HG02610 (cell line): ENCODE measurements around the gene SIRT7.

ENCODE experiments used
- ATAC-seq: cut with Tn5 transposase; IDR thresholded peaks from one replicate; pipeline ENCODE4 v1.9.1; 2021; ENCODE audit warnings: mild to moderate bottlenecking, moderate library complexity; ENCODE audit not compliant: unreplicated experiment

Gene SIRT7

DNA sequence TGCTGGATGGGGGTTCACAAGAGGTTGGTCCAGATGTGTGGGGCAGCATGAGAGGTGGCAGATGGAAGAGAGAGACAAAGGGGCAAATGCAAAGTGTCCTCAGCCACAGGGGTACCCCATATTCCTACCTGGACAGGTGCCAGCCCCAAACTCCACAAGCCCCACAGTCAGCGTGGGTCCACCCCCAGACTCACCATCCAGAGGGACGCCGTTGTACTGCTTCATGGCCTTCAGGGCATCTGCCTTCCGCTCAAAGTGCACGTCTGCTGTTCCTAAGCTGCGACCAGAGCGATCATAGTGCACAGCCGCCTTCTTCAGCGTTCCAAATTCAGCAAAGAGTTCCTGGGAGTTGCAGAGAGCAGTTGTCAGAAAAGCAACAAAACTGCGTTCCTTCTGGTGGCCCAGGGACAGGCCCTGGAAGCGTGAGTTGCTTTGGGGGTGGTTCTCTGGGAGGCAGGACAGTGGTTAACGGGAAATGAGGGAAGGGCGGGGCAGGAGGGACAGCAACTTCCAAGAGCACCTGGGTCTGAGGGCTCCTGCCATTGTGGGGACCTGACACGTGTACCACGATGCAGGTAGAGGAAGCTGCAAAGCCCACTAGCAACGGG is 28.9 kb downstream of the SIRT7 start:
- no peak for ATAC-seq

DNA sequence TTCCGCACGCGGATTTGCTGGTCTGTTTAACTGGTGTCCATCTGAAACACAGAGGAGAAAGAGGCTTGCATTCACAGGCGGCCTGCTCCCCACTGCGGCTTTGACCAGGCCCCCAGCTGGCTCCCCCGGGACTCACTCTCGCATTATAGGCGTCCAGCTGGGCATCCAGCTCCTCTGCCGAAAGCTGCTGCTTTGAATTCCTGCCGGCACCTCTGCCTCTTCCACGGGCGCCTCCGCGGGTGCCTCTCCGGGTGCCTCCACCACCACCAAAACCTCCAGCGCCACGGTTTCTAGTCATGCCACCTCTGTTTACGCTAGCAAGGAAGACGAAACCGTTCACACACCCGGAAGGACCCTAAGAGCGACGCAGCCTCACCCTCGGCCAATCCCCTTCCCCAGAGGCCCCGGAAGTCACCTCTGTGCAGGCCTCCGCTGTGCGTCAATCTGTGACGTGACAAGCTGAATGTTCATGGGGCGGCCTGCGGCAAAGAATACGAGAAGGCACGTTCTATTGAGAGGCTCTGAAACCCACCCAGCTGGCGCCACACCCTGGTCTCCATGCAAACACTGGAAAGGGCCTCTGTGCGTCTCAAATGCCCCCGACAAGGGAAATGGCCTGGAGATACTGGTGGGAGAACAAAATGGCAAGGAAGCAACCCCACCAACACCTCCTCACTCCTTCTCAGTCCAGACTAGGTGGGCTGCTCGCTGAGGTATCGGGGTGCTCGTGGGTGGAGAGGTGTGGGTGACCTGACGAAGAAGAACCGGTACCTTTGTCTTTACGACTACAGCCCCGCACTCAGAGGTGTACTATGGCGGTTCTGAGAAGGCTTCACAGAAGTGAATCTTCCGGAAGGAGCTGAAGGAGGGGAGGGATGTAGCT is 29.6 kb downstream of the SIRT7 start:
- no peak for ATAC-seq

DNA sequence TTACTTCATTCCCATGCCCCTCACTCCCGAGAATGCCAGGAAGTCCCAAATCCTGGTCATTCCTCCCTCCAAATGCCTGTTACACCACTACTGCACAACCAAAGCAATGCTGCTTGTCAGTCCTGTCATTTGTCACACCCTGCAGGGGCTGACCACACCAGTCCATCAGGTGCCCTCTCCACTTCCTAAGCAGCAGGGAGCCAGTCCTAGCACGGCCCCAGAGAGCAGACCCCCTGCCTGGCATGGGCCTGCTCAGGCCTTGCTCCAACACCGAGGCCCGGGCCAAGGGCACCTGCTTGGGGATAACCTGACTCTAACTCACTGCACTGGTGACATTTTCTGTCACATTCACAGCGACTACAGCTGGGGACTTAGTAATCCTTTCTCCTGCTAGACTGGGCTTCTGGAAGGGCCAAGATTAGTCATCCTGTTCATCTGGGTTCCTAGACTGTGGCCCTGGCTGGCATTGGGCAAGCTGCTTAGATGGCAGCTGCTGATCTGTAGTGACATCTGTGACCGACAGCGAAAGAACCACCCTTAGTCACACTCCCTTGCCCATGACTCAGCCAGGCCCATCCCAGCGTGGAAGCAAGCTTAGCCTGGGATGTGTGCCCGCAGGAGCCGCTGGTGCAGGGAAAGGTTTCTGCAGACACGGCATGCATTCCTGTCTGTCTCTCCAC is 32.0 kb downstream of the SIRT7 start:
- no peak for ATAC-seq

DNA sequence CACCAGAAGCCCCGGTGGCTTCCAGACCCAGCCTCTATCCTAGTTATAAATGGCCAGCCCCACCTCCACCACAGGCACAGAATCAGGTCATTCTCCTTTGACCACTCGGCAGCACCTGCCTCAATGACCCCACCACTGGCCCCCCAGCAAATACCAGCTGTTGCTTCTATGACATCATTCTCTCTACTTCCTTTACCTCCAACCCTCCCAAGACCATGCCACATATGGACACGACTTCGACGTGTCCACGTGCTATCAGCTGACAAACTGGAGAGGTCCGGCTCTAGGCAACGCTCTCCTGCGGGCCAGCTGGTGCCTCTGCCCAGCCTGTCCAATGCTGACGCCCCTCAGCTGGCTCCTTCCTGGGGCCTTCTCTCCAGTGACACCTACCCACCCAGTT is 32.5 kb downstream of the SIRT7 start:
- ATAC-seq, result no peak

DNA sequence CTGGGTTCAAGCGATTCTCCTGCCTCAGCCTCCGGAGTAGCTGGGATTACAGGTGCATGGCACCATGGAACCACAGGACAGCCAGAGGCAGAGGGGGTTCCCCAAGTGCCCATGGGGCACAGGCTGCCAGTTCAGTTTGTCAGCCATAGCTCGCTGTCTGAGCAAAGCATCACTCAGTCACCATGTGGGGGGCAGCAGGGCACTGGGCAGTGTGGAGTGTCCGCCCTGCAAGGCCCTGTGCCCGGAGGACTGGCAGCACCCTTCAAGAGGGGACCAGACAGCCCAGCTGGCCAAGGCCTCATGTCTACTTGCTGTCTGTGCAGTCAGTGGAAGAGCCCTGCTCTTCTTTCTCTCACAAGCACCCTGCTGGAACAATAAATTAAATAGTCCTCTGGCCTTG is 33.0 kb downstream of the SIRT7 start:
- ATAC-seq, result no peak

DNA sequence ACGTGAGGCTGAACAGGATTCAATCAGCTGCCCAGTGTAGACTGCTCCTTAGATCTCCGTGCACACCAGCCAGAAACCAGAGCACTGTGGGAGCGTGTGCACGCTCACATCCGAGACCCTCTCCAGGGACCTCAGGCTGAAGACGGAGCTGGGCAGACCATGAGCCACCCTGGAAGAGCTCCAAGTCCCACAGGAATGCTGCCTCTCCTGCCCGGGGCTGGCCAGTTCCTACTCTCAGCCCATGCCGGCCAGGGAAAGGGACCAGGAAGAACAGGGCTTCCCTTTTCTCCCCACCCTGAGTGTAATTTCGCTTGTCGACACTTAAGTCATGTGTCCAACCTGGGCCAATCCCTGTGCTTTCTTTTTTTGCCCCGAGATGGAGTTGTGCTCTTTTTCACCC is 33.5 kb downstream of the SIRT7 start:
- no peak for ATAC-seq

DNA sequence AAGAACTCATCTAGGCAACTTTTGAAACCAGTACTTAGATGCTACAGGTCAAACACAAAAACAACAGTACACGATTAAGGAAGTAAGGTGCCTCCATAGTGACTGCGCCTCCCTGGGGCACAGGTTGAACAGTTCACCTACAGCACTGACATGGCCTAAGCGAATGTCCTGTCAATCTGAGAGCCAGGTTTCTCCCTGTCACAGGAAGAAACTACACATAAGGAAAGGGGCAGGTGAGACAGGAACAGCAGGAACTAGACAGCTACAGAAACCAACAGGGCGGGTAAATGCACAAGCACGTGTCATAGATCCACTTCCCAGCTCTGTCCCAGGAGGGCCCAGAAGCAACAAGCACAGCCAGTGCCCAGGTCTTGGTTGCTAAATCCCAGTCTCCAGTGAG is 38.9 kb downstream of the SIRT7 start:
- ATAC-seq, result no peak

DNA sequence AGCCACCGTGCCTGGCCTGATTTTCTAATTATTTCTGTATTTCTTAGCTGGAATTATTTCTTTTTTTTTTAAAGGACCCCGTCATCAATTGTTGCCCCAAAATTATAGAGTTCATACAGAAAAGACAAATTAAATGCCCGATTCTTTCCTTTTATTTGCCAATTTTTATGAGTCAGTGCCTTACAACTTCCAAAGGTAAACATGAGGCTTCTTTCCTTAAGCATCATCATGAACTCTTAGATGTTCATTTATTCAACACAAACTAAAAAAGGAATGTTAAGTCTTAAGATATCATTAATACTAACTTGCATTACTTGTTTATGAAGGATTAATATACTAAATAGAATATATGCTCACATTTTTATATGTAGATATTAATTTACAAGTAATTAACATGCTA is 39.7 kb downstream of the SIRT7 start:
- ATAC-seq, result no peak

DNA sequence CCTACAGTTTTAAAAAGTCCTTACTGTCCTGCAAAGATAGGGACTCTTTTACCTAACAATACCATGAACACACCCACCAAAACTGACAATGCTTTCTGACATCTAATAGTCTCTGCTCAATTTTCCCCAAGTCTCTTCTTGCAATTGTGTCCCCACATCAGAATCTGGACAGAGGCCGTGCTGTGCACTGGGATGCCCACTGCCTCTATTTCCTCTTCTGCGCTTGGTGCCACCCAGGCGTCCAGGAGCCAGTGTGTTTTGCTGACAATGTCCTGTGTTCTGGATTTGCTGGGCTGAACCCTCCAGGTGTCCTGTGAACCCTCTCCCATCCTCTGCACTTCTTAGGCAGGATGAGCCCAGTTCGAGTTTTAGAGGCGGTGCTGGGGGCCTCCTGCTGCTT is 40.4 kb downstream of the SIRT7 start:
- no peak for ATAC-seq

DNA sequence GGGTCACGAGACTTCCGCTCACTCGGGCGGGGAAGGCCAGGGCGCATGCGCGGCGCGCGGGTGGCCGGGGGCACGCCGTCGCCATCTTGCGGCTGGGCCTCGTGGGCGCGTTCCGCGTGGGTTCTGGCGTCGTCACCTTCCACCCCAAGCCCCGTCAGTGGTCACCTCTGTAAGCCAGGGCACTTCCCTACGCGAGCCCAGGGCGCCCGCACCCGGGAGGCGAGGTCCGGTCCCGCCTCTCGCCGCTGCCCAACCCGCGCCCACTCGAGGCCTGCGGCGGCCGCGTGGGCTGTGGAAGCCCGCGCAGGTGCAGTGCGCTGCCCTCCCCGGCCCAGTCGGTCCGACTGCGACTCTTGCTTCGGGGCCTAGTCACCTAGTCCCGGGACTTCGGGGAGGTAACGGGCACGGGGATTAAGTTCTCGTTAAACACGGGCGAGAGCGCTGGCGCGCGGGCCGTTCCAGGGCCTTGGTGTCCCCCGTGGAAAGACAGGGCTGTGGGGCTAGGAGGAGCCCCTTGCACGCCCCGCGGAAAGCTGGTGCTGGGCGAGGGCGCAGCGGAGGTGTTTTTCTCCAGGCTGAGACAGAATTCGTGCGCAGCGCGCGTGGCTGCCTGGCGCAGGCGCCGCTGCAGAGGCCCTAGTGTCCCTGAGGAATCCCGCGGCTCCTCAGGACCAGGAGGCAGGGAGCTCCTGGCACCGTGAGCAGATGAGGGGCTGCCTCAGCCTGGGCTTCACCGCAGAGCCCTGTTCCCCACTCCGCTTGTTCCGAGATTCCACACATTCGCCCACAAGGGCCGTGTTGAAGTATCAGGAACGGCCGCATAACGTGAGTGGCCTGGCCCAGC is 46.4 kb downstream of the SIRT7 start:
- peak; percentile 13 for ATAC-seq

DNA sequence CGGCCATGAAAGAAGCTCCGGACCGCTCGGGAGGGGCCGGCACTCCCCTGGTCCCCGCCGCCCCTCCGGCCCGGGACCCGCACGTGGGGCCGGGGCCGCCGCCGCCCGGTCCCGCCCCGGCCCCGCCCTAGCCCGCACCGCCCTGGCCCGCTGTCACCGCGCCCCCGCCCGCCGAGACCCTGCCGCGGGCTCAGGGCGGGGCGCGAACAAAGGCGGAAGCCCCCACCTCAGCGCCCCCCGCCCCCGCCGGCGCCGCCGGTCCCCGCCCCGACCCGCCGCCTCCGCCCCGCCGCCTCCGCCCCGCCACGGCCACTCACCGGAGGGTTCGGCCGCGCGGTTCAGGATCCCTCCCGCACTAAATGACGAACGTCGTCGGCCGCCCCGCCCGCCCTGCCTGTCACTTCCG is 47.0 kb downstream of the SIRT7 start, which contains the start of gene ARHGDIA:
Gene ARHGDIA, minus strand, starts transcription at position 357 of the 406 bp plus-strand sequence. CDS start 1,407 bp downstream, outside the sequence.
- ATAC-seq, result peak; percentile 41

DNA sequence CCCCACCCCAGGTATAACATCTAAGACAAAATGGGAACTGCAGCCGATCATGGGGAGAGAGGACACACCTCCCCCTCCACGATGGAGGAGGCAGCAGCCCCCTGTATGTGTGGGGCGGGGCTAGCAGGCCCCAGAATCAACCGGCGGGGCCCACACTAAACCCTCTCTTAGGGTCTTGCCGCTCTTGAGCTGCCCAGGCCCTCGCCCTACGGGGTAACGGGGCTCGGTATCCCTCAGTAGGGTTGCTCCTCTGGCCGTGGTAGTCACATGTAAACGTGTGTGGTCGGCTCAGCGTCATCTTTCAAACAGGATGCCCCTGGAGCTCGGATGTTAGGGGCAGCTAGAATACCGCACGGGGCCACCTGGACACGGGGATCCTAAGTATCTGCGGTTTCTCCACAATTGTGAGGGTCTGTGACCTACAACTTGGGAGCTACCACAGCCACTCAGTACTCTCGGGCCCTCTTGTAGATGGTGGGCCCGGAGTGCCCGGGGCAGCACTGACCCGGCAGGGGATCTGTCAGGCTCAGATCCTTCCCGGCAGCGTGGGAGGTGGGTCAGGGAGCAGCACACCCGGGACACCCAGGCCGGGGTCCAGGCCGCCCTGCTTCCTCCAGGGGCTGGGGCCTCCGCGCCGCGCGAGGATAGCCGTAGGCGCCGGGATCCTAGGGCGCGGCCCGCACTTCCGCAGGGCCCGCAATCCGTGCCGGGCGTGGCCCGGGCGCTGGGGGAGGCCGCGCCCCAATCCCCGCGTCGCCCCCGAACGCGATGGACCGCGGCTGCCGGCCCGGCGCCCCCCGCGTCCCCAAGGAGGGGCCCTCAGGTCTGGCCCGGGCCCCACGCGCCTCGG is 47.6 kb downstream of the SIRT7 start:
- peak; percentile 16 for ATAC-seq

DNA sequence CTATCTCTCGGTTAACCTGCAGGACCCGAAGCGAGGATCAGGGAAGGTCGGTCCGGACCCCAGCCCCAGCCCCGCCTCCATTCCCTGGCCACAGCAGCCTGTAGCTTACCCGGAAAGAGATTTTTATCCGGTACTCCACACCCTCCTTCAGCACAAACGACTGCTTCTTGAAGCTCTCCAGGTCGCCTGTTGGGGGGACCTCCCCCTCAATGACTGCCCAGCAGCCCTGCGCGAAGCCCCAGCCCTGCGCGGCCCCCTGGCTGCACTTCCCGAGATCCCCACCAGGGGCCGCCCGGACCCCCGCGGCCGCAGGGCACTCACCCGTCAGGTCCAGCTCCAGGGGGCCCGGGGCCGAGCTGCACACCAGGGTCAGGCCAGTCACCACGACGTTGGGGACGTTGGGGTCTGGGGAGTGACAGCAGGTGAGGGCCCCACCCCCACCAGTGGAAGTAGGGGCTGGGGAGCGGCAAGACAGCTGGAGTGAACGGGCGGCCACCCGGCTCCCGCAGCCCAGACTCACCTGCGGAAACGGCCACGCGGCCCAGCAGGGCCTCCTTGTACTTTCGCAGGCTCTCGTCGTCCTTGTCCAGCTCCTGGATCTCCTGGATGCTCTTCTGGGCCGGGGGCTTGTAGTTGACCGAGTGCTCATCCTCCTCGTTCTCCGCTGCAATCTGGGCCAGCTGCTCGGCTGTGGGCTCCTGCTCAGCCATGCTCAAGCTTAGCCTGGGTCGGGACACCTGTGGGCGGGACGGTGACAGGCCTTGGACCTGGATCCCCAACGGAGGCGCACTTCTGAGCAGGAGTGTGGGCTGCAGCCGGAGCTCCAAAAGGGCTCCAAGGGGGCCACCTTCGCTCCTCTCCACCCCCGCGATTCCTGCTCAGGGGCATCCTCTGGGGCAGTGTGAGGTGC is 48.5 kb downstream of the SIRT7 start:
- ATAC-seq, result no peak

DNA sequence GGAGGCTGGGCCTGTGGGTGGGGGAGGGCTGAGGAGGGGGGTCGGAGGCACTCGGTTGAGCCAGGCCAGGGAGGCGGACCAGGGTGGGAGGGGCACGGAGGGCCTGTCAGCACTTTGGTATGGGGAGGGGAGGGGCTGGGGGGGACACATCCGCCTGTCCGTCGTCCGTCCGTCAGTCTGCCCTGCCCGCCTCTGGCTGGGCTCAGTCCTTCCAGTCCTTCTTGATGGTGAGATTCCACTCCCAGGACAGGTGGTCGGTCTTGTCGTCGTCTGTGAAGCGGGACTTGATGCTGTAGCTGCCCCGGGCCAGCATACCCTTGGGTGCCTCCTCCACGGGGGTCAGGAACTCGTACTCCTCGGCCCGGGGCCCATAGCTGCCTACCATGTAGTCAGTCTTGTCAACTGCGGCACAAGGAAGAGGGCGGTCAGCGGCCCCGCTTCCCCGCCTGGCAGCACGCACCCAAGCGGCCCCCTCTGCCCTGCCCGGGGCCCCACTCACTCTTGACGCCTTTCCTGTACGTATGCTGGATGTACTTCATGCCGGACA is 49.2 kb downstream of the SIRT7 start:
- no peak for ATAC-seq

DNA sequence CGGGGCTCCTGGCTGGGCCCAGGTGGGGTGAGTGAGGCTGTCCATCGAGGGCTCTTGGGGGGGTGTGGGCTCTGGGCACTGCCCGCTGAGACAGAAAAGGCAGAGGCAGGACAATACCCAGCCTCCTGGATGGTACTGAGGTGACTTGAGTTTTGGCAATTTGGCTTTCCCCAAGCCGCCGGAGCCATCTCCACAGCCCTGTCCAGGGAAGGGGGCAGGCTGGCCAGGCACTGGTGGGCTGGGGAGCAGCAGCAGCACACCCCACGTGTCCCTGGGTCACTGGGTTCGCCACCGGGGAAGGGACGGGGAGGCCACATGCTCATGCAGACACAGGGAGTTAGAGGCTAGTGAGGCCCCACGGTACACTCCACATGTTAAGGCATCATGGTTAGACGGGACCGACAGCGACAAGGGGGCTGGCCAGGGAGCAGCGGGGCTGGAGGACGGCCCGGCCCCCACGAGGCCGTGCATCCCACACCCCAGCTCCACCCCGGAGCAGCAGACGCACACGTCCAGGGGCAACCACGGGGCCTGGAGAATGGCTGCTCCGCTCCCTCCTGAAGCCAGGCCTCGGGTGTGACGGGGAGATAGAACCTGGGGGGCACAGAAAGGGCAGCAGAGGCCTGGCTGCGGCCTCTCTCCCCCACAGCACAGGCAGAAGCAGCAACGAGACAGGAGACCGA is 49.8 kb downstream of the SIRT7 start:
- ATAC-seq, result no peak

DNA sequence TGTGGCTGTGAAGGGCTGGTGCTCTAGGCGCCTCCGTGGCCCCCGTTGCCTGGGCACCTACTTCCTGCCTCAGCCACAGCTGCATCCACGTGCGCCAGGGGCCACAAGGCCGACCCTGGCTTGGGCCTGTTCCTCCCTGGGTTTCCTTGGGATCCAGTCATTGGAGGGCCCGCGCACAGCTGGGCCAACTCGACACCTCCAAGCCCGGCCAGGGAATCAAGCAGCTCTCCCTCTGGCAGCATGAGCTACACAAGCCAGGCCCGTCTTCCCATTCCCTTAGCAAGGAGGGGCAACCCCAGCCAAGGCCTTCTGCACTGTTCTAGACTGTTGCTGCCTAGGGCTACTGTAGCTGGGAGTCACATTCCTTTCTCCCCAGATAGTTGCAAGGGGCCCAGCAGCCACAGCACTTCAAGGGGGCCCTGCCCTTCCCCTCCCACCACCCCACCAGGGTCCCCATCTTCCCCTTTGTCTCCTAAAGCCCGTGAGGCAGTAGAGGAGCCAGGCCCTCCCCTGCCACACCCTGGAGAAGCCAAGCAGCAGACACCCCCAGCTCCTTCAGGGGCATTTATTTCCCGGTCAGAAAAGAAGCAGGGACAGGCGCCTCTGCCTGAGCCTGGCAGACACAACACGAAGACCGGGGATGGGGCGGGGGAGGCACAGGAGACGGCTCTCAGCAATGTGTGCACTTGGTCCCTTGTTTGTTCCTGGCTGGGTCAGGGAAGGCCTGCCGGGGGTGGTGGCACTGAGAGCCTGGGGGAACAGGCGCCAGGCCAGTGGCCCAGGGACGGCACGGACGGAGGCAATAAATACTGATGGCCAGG is 50.6 kb downstream of the SIRT7 start:
- ATAC-seq, result no peak

DNA sequence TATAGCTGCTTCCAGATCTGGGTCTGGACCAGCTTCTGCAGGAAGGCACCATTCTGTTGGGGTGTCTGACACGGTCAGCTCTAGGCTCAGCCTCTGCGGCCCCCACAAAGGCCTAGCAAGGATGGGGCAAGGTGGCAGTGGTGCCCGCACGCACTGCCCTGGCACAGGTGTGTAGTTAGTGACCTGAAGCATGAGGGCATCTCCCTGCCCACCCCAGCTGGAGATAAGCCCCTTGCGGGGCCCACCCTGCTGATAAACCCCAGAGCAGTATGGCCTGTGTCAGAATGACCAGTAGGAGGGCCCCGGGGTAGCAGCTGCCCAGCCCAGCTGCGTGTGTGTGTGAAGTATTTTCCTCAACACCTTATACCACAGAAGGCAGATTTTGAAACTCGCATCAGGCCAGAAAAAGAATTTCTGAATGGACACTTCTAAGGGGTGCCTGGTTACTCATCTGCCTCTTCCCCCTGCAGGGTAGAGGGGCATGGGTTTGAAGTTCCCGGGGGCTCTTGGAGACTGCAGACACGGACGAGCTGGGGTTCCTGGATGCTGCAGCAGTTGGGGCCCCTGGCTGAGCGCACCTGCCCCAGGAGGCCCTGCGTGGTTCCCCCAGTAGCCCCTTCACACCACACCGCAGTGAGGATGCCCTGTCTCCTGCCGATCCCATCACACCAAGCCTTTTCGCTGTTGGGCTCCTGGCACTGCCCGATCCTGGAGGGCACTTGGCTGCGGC is 51.4 kb downstream of the SIRT7 start:
- ATAC-seq, result no peak
